GM18505 (cell line): ENCODE results near the gene TNK1.

Experiments
- ATAC-seq: cut with Tn5 transposase; IDR thresholded peaks from one replicate; pipeline ENCODE4 v1.9.1; 2021; ENCODE audit not compliant: unreplicated experiment
- POLR2A ChIP-seq: IDR thresholded peaks from 4 replicates; pipeline ENCODE4 v1.6.1; 2011; ENCODE audit warnings: borderline replicate concordance; ENCODE audit not compliant: insufficient read depth, insufficient read length; ENCODE audit errors: extremely low read depth

Gene TNK1

DNA sequence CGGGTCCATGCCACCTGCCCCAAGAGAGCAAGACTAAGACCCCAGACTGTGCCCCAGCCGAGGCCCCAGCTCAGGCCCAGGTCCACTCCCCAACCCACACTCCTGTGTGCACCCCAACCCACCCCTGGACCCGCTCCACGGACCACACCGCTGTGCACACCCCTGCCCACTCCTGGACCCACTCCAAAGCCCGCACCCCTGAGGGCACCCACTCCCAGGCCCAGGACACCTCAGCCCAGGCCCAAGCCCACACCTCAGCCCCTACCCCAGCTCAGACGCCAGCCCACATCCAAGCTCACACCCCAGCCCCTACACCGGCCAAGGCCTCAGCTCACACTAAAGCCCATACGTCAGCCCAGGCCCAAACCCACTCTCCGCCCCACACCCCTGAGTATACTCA lies 48.8 kb downstream of the TNK1 start:
- TF ChIP-seq POLR2A = no peak
- ATAC-seq = no peak

DNA sequence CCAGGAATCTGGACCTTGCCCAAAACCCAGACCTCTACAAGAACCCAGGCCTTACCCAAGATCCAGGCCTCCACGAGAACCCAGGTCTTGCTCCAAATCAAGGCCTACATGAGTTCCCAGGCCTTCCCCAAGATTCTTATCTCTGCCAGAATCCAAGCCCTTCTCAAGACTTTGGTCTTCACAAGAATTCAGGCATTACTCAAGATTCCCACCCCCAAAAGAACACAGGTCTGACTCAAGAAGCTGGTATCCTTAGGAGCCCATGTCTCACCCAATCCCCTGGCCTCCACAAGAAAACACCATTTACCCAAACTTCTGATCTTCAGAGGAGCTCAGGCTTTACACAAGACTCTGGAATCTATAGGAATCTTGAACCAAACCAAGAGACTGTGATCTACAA lies 50.3 kb downstream of the TNK1 start:
- TF ChIP-seq POLR2A = no peak
- ATAC-seq = no peak

DNA sequence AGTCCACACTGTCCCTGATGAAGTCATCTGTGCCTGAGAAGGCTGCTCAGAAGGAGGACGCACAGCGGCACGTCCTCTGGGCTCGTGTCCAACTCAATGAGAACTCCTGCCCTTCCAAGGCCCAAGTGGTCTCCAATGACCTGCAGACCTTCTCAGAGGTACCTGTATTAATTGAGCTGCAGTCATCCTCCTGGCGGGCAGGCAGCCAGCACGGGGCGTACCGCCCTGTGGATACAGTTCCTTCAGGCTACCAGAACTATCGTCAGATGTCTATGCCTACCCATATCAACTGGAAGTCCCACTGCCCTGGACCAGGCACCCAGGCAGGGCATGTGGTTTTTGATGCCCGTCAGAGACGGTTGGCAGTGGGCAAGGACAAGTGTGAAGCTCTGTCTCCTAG lies 51.4 kb downstream of the TNK1 start:
- ATAC-seq = no peak
- TF ChIP-seq POLR2A = no peak

DNA sequence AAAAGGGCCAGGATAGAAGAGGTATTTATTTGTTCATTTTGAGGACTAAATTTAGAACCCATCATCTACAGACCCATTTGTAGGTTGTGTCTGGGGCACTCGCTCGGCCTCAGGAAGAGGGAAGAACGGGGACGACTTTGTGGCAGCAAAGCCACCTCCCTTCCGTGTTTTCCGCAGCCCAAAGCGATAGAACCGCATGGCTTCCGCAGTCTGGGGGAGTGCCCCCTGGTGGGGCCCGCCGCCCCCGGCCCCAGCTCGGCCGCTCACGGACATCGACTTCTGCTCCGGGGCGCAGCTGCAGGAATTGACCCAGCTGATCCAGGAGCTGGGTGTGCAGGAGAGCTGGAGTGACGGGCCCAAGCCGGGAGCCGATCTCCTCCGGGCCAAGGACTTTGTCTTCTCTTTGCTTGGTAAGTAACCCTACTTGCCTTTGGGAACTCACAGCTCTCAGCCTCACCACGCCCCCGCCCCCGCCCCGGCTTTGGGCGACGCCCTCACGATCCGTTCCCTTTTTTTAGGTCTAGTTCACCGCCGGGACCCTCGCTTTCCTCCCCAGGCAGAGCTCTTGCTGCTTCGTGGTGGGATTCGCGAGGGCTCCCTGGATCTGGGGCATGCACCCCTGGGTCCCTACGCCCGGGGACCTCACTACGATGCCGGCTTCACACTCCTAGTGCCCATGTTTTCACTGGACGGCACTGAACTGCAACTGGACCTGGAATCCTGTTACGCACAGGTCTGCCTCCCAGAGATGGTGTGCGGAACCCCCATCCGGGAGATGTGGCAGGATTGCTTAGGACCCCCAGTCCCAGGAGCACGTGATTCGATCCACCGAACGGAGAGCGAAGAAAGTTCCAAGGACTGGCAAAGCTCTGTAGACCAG lies 55.0 kb downstream of the TNK1 start:
- ATAC-seq = peak; percentile 25
- TF ChIP-seq POLR2A = peak; percentile 58

DNA sequence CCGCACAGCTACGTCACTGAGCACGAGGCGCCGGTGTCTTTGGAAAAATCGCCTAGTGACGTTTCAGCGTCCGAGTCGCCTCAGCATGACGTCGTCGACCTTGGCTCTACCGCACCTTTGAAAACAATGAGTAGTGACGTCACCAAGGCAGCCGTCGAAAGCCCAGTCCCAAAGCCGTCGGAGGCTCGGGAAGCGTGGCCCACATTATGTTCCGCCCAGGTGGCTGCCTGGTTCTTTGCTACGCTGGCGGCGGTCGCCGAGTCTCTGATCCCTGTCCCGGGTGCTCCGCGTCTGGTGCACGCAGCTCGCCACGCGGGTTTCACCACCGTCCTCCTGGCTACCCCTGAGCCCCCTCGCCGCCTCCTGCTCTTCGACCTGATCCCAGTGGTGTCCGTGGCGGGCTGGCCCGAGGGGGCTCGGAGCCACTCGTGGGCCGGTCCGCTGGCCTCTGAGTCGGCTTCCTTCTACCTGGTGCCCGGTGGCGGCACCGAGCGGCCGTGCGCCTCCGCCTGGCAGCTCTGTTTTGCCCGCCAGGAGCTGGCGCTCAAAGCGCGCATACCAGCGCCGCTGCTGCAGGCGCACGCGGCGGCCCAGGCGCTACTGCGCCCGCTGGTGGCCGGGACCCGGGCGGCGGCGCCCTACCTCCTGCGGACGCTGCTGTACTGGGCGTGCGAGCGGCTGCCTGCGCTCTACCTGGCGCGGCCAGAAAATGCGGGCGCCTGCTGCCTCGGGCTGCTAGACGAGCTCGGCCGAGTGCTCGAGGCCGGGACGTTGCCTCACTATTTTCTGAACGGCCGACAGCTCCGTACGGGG lies 55.9 kb downstream of the TNK1 start:
- TF ChIP-seq POLR2A = no peak
- ATAC-seq = no peak

DNA sequence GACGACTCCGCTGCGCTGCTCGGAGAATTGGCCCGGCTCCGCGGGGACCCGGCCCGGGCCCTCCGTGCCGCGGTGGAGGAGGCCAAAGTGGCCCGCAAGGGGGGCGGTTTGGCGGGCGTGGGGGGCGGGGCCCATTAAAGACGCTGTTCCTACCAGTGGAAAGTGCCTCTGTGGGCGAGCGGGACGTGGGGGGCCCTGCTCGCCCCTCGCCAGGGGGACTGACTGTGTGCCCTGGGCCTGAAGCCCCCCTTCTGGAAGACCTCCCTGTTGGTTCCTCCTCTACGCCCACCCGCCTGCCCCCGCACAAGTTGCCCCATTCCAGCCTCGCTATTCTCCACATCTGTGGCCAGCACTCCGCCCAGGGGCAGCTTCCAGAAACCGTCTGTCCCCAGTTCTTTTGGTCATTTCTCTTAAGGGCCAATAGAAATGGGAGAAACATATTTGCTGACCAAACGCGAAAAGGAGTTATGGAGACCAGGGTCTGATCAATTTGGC lies 56.5 kb downstream of the TNK1 start:
- ATAC-seq = no peak

DNA sequence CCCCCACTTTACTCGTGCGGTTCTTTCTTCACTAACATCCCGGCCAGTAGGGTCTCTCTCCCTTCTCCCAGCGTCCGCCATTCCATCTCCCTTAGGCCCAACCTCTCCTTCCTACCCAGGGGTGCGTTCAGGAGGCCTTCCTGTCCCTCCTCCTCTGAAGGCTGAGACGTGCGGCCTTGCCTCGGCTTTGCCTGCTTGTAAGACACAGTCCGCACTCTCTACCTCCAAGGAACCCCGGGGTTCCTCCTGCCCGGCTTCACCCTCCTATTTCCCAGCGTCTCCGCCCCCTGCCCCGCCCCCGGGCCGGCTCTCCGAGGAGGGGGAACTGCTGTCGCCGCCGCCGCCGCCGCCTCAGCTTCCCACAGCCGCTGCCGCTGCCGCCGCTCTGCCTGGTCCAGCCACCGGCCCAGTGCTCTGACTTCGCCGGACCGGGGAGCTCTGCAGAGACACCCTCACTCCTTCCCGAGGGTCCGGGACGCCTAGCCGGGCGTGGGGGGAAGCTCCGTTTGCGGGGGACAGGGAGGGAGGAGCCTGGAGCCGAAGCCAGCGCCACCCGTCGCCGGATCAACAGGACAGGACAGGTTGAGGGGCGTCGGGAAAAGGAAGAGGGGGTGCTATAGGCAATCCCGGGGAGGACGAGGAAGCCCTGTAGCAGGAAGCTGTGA lies 57.2 kb downstream of the TNK1 start:
- no peak for ATAC-seq
- TF ChIP-seq POLR2A = no peak

More for the DNA sequence above, 56.5 kb downstream of the TNK1 start:
- TF ChIP-seq POLR2A = no peak

DNA sequence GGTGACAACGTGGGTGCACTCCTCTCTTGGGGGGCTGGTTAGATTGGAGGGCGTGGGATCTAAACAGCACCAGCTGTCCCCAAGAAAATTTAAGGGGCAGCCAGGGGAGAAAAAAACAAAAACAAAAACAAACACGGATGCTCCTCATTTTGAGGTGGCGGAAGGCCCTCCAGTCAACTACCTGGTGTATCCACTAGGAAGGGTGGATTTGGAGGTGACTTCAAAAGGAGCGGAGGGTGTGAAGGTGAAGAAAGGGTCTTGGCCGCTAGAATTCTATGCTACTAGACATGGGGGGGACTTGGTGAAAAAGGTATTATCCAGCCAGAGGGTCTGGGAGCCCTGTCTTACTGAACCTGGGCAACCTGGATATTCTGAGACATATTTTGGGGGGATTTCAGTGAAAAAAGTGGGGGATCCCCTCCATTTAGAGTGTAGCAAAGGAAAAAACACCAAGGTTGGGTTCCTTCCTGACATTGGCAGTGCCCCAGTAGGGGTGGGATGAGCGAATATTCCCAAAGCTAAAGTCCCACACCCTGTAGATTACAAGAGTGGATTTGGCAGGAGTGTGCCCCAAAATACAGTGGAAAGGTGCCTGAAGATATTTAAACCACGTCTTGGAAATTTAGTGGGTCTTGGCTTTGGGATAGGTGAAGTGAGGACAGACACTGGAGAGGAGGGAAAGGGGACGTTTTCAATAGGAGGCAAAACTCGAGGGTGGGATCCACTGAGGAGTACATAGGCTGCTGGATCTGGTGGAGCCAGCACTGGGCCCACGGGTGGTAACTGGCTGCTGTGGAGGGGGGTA lies 58.0 kb downstream of the TNK1 start:
- ATAC-seq = no peak
- no peak for TF ChIP-seq POLR2A
